ENCODE measurements around the gene ZNF398.

The ZNF398 gene

DNA sequence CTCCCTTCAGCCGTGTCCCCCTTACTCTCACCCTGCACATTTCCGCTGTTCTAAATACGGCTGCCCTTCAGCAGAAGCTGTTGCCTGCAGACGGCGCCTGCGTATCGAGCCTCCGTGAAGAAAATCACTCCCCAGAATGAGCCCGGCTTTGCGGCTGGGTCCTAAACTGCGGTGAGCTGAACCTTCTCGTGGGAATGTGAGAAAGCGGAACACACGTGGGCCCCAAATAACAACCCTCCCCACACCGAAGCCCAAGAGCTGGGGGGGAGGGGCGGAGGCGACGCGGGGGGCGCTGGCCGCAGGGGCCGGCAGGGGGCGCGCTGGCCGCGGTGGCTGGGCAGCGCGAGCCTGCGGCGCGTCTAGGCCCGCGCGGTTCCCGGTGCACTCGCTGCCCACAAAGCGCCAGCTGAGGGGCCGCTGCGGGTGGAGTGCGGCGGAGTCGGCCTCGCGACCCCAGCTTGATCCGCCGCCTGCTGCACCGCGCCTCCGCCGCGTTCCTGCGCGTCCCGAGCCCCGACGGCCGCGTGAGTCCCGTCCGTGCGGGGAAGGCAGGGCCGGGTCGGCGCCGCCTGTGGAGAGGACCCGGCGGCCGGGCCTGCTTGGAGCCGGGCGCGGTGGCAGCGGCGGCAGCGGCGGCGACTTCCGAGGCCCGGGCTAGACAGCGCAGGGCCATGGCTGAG lies at the start of gene ZNF398 (continued):
- TF ChIP-seq, protein P1, sequence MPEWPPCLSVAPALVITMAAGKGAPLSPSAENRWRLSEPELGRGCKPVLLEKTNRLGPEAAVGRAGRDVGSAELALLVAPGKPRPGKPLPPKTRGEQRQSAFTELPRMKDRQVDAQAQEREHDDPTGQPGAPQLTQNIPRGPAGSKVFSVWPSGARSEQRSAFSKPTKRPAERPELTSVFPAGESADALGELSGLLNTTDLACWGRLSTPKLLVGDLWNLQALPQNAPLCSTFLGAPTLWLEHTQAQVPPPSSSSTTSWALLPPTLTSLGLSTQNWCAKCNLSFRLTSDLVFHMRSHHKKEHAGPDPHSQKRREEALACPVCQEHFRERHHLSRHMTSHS (tag by site-specific recombination; IDR thresholded peaks at IDR 0.05): no peak
- TF ChIP-seq, protein P2, sequence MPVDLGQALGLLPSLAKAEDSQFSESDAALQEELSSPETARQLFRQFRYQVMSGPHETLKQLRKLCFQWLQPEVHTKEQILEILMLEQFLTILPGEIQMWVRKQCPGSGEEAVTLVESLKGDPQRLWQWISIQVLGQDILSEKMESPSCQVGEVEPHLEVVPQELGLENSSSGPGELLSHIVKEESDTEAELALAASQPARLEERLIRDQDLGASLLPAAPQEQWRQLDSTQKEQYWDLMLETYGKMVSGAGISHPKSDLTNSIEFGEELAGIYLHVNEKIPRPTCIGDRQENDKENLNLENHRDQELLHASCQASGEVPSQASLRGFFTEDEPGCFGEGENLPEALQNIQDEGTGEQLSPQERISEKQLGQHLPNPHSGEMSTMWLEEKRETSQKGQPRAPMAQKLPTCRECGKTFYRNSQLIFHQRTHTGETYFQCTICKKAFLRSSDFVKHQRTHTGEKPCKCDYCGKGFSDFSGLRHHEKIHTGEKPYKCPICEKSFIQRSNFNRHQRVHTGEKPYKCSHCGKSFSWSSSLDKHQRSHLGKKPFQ (tag by site-specific recombination; IDR thresholded peaks at IDR 0.05): no peak
- no peak for TF ChIP-seq ZNF623 (tag by site-specific recombination; IDR thresholded peaks at IDR 0.05)
- TF ChIP-seq SP7 (tag by site-specific recombination; IDR thresholded peaks at IDR 0.05): no peak; the same call in 1 of the 2 replicates
- TF ChIP-seq ZNF10 (tag by site-specific recombination; IDR thresholded peaks at IDR 0.05): no peak; the same call in 1 of the 2 replicates
- no peak for TF ChIP-seq ZNF37A (tag by site-specific recombination; IDR thresholded peaks at IDR 0.05)
- no peak for TF ChIP-seq HOXD13 (CRISPR knock-in tag; IDR thresholded peaks at IDR 0.05; ENCODE audit: borderline replicate concordance)
- no peak for TF ChIP-seq ZNF473 (tag by site-specific recombination; IDR thresholded peaks at IDR 0.05)
- TF ChIP-seq ZNF146 (tag by site-specific recombination; IDR thresholded peaks at IDR 0.05): no peak
- peak; percentile 69 for TF ChIP-seq ZFP69B (tag by site-specific recombination; IDR thresholded peaks at IDR 0.05)
- TF ChIP-seq ZNF549 (tag by site-specific recombination; IDR thresholded peaks at IDR 0.05): no peak
- no peak for TF ChIP-seq ZNF843 (tag by site-specific recombination; IDR thresholded peaks at IDR 0.05)
- TF ChIP-seq OVOL3 (tag by site-specific recombination; IDR thresholded peaks at IDR 0.05): no peak
- no peak for TF ChIP-seq ZFP41 (tag by site-specific recombination; IDR thresholded peaks at IDR 0.05; ENCODE audit: borderline replicate concordance)
- no peak for TF ChIP-seq ZNF571 (tag by site-specific recombination; IDR thresholded peaks at IDR 0.05)
- TF ChIP-seq EGR2 (tag by site-specific recombination; IDR thresholded peaks at IDR 0.05; ENCODE audit: low read depth): no peak
- peak; percentile 13; the same call in 1 of the 2 replicates for TF ChIP-seq ZBTB8A (tag by site-specific recombination; IDR thresholded peaks at IDR 0.05)
- TF ChIP-seq, protein P3, sequence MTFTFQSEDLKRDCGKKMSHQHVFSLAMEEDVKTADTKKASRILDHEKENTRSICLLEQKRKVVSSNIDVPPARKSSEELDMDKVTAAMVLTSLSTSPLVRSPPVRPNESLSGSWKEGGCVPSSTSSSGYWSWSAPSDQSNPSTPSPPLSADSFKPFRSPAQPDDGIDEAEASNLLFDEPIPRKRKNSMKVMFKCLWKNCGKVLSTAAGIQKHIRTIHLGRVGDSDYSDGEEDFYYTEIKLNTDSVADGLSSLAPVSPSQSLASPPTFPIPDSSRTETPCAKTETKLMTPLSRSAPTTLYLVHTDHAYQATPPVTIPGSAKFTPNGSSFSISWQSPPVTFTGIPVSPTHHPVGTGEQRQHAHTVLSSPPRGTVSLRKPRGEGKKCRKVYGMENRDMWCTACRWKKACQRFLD (tag by site-specific recombination; IDR thresholded peaks at IDR 0.05): no peak
- TF ChIP-seq ZNF132 (tag by site-specific recombination; IDR thresholded peaks at IDR 0.05; ENCODE audit: borderline replicate concordance): no peak
- no peak for TF ChIP-seq REPIN1 (tag by site-specific recombination; IDR thresholded peaks at IDR 0.05; ENCODE audit: low read depth)
- no peak for TF ChIP-seq PRDM6 (tag by site-specific recombination; IDR thresholded peaks at IDR 0.05)
- peak; percentile 51; the same call in 1 of the 2 replicates for TF ChIP-seq KLF17 (tag by site-specific recombination; IDR thresholded peaks at IDR 0.05)
- no peak for TF ChIP-seq ZBTB20 (tag by site-specific recombination; IDR thresholded peaks at IDR 0.05)
- TF ChIP-seq, protein P4, sequence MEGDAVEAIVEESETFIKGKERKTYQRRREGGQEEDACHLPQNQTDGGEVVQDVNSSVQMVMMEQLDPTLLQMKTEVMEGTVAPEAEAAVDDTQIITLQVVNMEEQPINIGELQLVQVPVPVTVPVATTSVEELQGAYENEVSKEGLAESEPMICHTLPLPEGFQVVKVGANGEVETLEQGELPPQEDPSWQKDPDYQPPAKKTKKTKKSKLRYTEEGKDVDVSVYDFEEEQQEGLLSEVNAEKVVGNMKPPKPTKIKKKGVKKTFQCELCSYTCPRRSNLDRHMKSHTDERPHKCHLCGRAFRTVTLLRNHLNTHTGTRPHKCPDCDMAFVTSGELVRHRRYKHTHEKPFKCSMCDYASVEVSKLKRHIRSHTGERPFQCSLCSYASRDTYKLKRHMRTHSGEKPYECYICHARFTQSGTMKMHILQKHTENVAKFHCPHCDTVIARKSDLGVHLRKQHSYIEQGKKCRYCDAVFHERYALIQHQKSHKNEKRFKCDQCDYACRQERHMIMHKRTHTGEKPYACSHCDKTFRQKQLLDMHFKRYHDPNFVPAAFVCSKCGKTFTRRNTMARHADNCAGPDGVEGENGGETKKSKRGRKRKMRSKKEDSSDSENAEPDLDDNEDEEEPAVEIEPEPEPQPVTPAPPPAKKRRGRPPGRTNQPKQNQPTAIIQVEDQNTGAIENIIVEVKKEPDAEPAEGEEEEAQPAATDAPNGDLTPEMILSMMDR (tag by site-specific recombination; IDR thresholded peaks at IDR 0.05): peak; percentile 74
- TF ChIP-seq, protein P5, sequence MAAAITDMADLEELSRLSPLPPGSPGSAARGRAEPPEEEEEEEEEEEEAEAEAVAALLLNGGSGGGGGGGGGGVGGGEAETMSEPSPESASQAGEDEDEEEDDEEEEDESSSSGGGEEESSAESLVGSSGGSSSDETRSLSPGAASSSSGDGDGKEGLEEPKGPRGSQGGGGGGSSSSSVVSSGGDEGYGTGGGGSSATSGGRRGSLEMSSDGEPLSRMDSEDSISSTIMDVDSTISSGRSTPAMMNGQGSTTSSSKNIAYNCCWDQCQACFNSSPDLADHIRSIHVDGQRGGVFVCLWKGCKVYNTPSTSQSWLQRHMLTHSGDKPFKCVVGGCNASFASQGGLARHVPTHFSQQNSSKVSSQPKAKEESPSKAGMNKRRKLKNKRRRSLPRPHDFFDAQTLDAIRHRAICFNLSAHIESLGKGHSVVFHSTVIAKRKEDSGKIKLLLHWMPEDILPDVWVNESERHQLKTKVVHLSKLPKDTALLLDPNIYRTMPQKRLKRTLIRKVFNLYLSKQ (tag by site-specific recombination; IDR thresholded peaks at IDR 0.05; ENCODE audit: borderline replicate concordance): no peak
- TF ChIP-seq ZXDB (tag by site-specific recombination; IDR thresholded peaks at IDR 0.05): peak; percentile 5; the same call in 1 of the 2 replicates
- no peak for TF ChIP-seq TCF7L2 (IDR thresholded peaks at IDR 0.05; ENCODE audit: borderline replicate concordance, low read depth, low read length)
- 0 out of 2 replicates have a peak, but pooled peaks have one; percentile 41 for TF ChIP-seq IKZF3 (tag by site-specific recombination; IDR thresholded peaks at IDR 0.05)
- TF ChIP-seq ZNF530 (tag by site-specific recombination; IDR thresholded peaks at IDR 0.05; ENCODE audit: low read depth): no peak
- peak; percentile 64 for TF ChIP-seq ZFP37 (tag by site-specific recombination; IDR thresholded peaks at IDR 0.05)
- TF ChIP-seq ZNF580 (tag by site-specific recombination; IDR thresholded peaks at IDR 0.05): no peak

Data from HEK293 (cell line).